Measurements from ENCODE around the gene KRT13. TPM values are rescaled to one million over a fixed set of nuclear protein-coding genes. Genes with fewer than 3 reads are reported as not detected.

KRT13 gene
- polyA plus RNA-seq, 1 donor (not counting 4 experiments of a cell fraction or from before 2014, with no cell fraction given), result 24.0 TPM

GRCh38 chr17:41484920-41485904 lies 20.2 kb downstream of the KRT13 start:
- TF ChIP-seq EZH2 (IDR thresholded peaks at IDR 0.05; ENCODE audit: low read length), result no peak
- no peak for TF ChIP-seq CTCF (optimal IDR thresholded peaks at IDR 0.05 in 1 of 3, IDR thresholded peaks at IDR 0.05 in 1 of 3, conservative IDR thresholded peaks at IDR 0.05 in 1 of 3; ENCODE audit: extremely low read depth in 1 of 3, insufficient read depth in 2 of 3, low read length in 3 of 3)
- H3K27me3 ChIP-seq (ENCODE audit: control insufficient read depth, extremely low read depth, insufficient read depth, low read length), result no peaks in the 10 kb centered on the region
- dilution Hi-C loops (cut with MboI; ENCODE audit: extremely low pct_ligation_motif_present, low sequenced_read_pairs), result no loop called here
- DNase-seq (ENCODE audit: low read depth, low spot score) (no peak), FAIRE-seq (no peak)
- H3K4me2 ChIP-seq (ENCODE audit: control insufficient read depth, extremely low read depth, insufficient read depth, low read depth, low read length), result no peak overlapping the region
- H3K4me1 ChIP-seq (ENCODE audit: control insufficient read depth, extremely low read depth, insufficient read depth, low read length), result no peaks in the 10 kb centered on the region
- no peaks in the 10 kb centered on the region for H3K9me1 ChIP-seq (ENCODE audit: control insufficient read depth, extremely low read depth, insufficient read depth, low read length)
- H3K36me3 ChIP-seq (ENCODE audit: control insufficient read depth in 2 of 2, extremely low read depth in 1 of 2, insufficient read depth in 2 of 2, low read length in 2 of 2), result no peaks in the 10 kb centered on the region
- no peak overlapping the region for H3K27ac ChIP-seq (ENCODE audit: control insufficient read depth, insufficient read depth, low read length)
- H3K79me2 ChIP-seq (ENCODE audit: control insufficient read depth, insufficient read depth, low read length), result no peaks in the 10 kb centered on the region
- no peak overlapping the region for H2AFZ ChIP-seq (ENCODE audit: control insufficient read depth, low read length)
- H3K4me3 ChIP-seq (ENCODE audit: control insufficient read depth in 2 of 3, extremely low read depth in 1 of 3, insufficient read depth in 2 of 3, low read depth in 1 of 3, low read length in 3 of 3), result no peak overlapping the region
- no peaks in the 10 kb centered on the region for H4K20me1 ChIP-seq (ENCODE audit: control insufficient read depth, extremely low read depth, insufficient read depth, low read length)
- H3K9ac ChIP-seq (ENCODE audit: control insufficient read depth, extremely low read depth, insufficient read depth, low read length), result no peak overlapping the region
- no peaks in the 10 kb centered on the region for H3K9me3 ChIP-seq (ENCODE audit: control insufficient read depth, low read depth, low read length)

DNA sequence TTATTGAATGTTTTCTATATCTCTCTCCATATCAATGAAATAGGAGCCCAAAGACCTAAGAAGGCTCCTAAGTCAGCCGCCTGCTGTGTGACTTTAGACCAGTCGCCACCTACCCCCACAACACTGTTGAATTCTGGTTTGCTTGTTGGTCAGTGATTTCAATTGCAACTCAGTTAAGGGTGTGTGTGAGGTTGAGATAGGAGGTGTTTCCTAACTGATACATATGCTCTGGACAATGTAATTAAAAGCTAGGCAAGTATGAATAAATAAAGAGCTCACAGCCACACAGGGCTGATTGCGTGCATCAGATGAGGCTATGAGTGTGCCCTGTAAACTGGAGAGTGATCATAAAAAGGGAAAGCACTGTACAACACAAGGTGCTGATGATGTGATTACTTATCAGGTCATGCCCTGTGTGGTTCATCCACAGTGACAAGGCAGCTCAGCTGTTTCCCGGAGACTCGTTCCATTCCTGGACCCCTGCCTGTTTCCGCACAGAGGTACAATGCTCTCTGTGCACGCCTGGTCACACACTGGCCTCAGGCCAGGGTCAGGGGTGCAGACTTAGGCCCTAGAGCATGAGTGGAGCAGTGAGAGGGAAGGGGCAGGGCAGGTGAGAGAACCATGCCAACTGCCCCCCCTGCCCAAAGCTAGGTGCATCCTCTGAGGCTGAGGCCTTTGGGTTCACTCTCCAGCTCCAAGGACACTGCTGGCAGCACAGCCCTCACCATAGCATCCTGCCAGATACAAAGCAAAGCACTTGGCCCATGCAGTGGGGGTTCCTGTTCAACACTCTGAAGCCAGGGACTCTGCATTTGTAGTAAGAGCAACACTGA lies 21.2 kb downstream of the KRT13 start:
- Histone ChIP-seq H3K4me3 (ENCODE audit: control insufficient read depth in 2 of 3, extremely low read depth in 1 of 3, insufficient read depth in 2 of 3, low read depth in 1 of 3, low read length in 3 of 3) (no peak overlapping the region), H3K27me3 (ENCODE audit: control insufficient read depth, extremely low read depth, insufficient read depth, low read length) (no peaks in the 10 kb centered on the region), H4K20me1 (ENCODE audit: control insufficient read depth, extremely low read depth, insufficient read depth, low read length) (no peaks in the 10 kb centered on the region), H3K4me2 (ENCODE audit: control insufficient read depth, extremely low read depth, insufficient read depth, low read depth, low read length) (no peak overlapping the region), H3K9me1 (ENCODE audit: control insufficient read depth, extremely low read depth, insufficient read depth, low read length) (no peaks in the 10 kb centered on the region), H3K4me1 (ENCODE audit: control insufficient read depth, extremely low read depth, insufficient read depth, low read length) (no peaks in the 10 kb centered on the region), H3K79me2 (ENCODE audit: control insufficient read depth, insufficient read depth, low read length) (no peaks in the 10 kb centered on the region), H3K27ac (ENCODE audit: control insufficient read depth, insufficient read depth, low read length) (no peak overlapping the region), H3K9me3 (ENCODE audit: control insufficient read depth, low read depth, low read length) (no peaks in the 10 kb centered on the region), H3K9ac (ENCODE audit: control insufficient read depth, extremely low read depth, insufficient read depth, low read length) (no peak overlapping the region), H2AFZ (ENCODE audit: control insufficient read depth, low read length) (no peak overlapping the region), H3K36me3 (ENCODE audit: control insufficient read depth in 2 of 2, extremely low read depth in 1 of 2, insufficient read depth in 2 of 2, low read length in 2 of 2) (no peaks in the 10 kb centered on the region)
- FAIRE-seq (no peak), DNase-seq (ENCODE audit: low read depth, low spot score) (no peak)
- dilution Hi-C loops (cut with MboI; ENCODE audit: extremely low pct_ligation_motif_present, low sequenced_read_pairs), result no loop called here
- TF ChIP-seq CTCF (optimal IDR thresholded peaks at IDR 0.05 in 1 of 3, IDR thresholded peaks at IDR 0.05 in 1 of 3, conservative IDR thresholded peaks at IDR 0.05 in 1 of 3; ENCODE audit: extremely low read depth in 1 of 3, insufficient read depth in 2 of 3, low read length in 3 of 3) (no peak), EZH2 (IDR thresholded peaks at IDR 0.05; ENCODE audit: low read length) (no peak)
